ENCODE measurements around the gene DPP6.

Gene DPP6

GRCh38 chr7:154302380-154302779, 250.2 kb downstream of the DPP6 start:
- no peaks in the 10 kb centered on the region for H3K4me1 ChIP-seq (ENCODE audit: insufficient read depth, low read length, poor library complexity, severe bottlenecking)
- H3K79me2 ChIP-seq (ENCODE audit: insufficient read depth, low read length) = no peaks in the 10 kb centered on the region
- no peak for TF ChIP-seq EZH2phosphoT487 (IDR thresholded peaks at IDR 0.05; ENCODE audit: borderline replicate concordance)
- TF ChIP-seq CTCF (conservative IDR thresholded peaks at IDR 0.05; ENCODE audit: low read length) = no peak
- no peaks in the 10 kb centered on the region for H3K9me2 ChIP-seq (replicated peaks; ENCODE audit: low read depth, low read length)
- H3K4me3 ChIP-seq (ENCODE audit: low read length, poor library complexity, severe bottlenecking) = no peak overlapping the region
- no peak overlapping the region for H3K9ac ChIP-seq (ENCODE audit: low read depth, low read length, poor library complexity, severe bottlenecking)
- no peaks in the 10 kb centered on the region for H3K27me3 ChIP-seq (ENCODE audit: insufficient read depth, low read length, poor library complexity, severe bottlenecking)
- no peaks in the 10 kb centered on the region for H4K20me1 ChIP-seq (ENCODE audit: insufficient read depth, low read length, poor library complexity, severe bottlenecking)
- no peaks in the 10 kb centered on the region for H3K36me3 ChIP-seq (ENCODE audit: insufficient read depth, low read length)
- no peaks in the 10 kb centered on the region for H3F3A ChIP-seq (ENCODE audit: low read depth)
- no peaks in the 10 kb centered on the region; the same call in 1 of the 2 replicates for H3K9me3 ChIP-seq (ENCODE audit: insufficient read depth, low read depth, low read length)
- no peak overlapping the region for H2AFZ ChIP-seq (ENCODE audit: low read length)
- H3K4me2 ChIP-seq (ENCODE audit: low read depth, low read length, poor library complexity, severe bottlenecking) = no peak overlapping the region

- Histone ChIP-seq H3K4me3 (ENCODE audit: low read length, poor library complexity, severe bottlenecking) (no peak overlapping the region), H3K4me2 (ENCODE audit: low read depth, low read length, poor library complexity, severe bottlenecking) (no peak overlapping the region), H3K36me3 (ENCODE audit: insufficient read depth, low read length) (no peaks in the 10 kb centered on the region), H2AFZ (ENCODE audit: low read length) (no peak overlapping the region), H3K79me2 (ENCODE audit: insufficient read depth, low read length) (no peaks in the 10 kb centered on the region), H3F3A (ENCODE audit: low read depth) (no peaks in the 10 kb centered on the region), H3K4me1 (ENCODE audit: insufficient read depth, low read length, poor library complexity, severe bottlenecking) (no peaks in the 10 kb centered on the region), H3K27me3 (ENCODE audit: insufficient read depth, low read length, poor library complexity, severe bottlenecking) (no peaks in the 10 kb centered on the region), H3K9ac (ENCODE audit: low read depth, low read length, poor library complexity, severe bottlenecking) (no peak overlapping the region), H3K9me3 (ENCODE audit: insufficient read depth, low read depth, low read length) (no peaks in the 10 kb centered on the region; the same call in 1 of the 2 replicates), H4K20me1 (ENCODE audit: insufficient read depth, low read length, poor library complexity, severe bottlenecking) (no peaks in the 10 kb centered on the region), H3K9me2 (replicated peaks; ENCODE audit: low read depth, low read length) (no peaks in the 10 kb centered on the region)
- TF ChIP-seq EZH2phosphoT487 (IDR thresholded peaks at IDR 0.05; ENCODE audit: borderline replicate concordance) = no peak
- no peak for TF ChIP-seq CTCF (conservative IDR thresholded peaks at IDR 0.05; ENCODE audit: low read length)
Observed at GRCh38 chr7:154304231-154304630, 252.0 kb downstream of the DPP6 start.

DNA sequence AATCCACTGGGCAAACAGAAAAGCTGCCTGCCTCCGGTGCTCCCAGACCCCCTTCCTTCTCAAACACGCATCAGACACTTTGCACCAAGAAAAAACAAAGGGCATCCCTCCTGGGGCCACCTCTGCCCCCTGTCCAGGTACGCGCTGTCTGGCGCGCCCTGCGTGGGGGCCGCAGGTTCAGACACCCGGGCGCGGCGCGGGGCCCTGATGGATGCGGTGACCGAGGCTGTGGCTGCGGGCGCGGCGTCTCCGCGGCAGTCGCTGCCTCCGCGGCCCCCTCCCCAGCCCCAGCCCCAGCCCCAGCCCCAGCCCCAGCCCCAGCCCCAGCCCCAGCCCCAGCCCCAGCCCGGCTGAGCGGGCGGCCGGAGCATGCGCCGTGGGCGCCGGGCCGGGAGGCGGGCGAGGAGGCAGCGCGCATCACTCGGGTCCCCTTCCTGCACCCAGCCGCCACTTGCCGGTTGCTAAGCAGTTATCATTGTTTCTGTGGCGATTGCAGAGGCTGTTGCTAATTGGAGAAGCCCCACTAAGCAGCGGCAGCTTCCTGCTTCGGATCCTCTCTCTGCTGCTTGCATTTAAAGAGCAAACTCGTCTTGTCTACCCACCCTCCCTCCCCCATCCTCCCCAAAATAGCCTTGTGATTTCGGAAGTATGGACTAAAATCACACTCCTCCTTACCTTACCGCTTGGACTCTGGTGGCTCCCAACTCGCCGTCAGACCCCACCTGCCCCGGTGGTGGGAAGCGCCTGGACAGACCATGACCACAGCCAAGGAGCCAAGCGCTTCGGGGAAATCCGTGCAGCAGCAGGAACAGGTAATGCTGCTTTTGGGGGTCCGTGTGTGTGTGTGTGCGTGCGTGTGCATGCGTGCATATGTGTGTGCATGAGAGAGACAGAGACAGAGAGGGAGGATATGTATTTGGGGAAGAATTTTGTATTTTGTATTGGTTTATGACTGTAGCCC, 252.8 kb downstream of the DPP6 start:
- Histone ChIP-seq H3F3A (ENCODE audit: low read depth) (no peaks in the 10 kb centered on the region), H3K4me1 (ENCODE audit: insufficient read depth, low read length, poor library complexity, severe bottlenecking) (no peaks in the 10 kb centered on the region), H3K36me3 (ENCODE audit: insufficient read depth, low read length) (no peaks in the 10 kb centered on the region), H3K27me3 (ENCODE audit: insufficient read depth, low read length, poor library complexity, severe bottlenecking) (no peaks in the 10 kb centered on the region), H3K4me3 (ENCODE audit: low read length, poor library complexity, severe bottlenecking) (no peak overlapping the region), H2AFZ (ENCODE audit: low read length) (no peak overlapping the region), H3K4me2 (ENCODE audit: low read depth, low read length, poor library complexity, severe bottlenecking) (no peak overlapping the region), H3K9me3 (ENCODE audit: insufficient read depth, low read depth, low read length) (no peaks in the 10 kb centered on the region; the same call in 1 of the 2 replicates), H3K9me2 (replicated peaks; ENCODE audit: low read depth, low read length) (no peaks in the 10 kb centered on the region), H4K20me1 (ENCODE audit: insufficient read depth, low read length, poor library complexity, severe bottlenecking) (no peaks in the 10 kb centered on the region), H3K9ac (ENCODE audit: low read depth, low read length, poor library complexity, severe bottlenecking) (no peak overlapping the region), H3K79me2 (ENCODE audit: insufficient read depth, low read length) (no peaks in the 10 kb centered on the region)
- no peak for TF ChIP-seq CTCF (conservative IDR thresholded peaks at IDR 0.05; ENCODE audit: low read length)
- TF ChIP-seq EZH2phosphoT487 (IDR thresholded peaks at IDR 0.05; ENCODE audit: borderline replicate concordance) = no peak

Data from Loucy (cell line).